A549 treated with AZD9567 at 1 μM for 4 hours (cell line): ENCODE results near the gene ACOT4. TPM values are rescaled to one million over a fixed set of nuclear protein-coding genes. Genes with fewer than 3 reads are reported as not detected.

Source experiments
- total RNA-seq: library from RNA; stranded (reverse); fragments of 200-300 nt; extraction: Qiagen RNA extraction; gene quantifications from 5 replicates; pipeline ENCODE4 v1.2.3, GENCODE V29; 2022; ENCODE audit not compliant: insufficient read depth

Gene ACOT4, protein sequence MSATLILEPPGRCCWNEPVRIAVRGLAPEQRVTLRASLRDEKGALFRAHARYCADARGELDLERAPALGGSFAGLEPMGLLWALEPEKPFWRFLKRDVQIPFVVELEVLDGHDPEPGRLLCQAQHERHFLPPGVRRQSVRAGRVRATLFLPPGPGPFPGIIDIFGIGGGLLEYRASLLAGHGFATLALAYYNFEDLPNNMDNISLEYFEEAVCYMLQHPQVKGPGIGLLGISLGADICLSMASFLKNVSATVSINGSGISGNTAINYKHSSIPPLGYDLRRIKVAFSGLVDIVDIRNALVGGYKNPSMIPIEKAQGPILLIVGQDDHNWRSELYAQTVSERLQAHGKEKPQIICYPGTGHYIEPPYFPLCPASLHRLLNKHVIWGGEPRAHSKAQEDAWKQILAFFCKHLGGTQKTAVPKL
- total RNA-seq = 1.7 to 2.8 TPM (median 1.8 TPM) in 5 replicates

DNA sequence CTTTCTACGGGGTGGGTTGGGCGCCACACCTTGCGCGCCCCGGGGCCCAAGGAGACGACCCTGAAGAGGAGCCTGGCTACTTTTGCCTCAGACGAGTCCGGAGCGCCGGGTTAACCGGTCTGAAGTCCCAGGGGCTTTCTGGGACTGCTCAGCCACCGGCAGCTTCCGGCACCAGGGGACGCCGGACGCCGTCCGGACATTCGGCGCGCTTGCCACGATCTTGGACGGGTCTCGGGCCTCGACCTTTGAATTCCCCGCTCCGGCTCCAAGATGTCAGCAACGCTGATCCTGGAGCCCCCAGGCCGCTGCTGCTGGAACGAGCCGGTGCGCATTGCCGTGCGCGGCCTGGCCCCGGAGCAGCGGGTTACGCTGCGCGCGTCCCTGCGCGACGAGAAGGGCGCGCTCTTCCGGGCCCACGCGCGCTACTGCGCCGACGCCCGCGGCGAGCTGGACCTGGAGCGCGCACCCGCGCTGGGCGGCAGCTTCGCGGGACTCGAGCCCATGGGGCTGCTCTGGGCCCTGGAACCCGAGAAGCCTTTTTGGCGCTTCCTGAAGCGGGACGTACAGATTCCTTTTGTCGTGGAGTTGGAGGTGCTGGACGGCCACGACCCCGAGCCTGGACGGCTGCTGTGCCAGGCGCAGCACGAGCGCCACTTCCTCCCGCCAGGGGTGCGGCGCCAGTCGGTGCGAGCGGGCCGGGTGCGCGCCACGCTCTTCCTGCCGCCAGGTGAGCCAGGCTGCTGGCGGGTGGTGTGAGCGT lies at the start of gene ACOT4:
TSS of gene ACOT4 (plus strand) at position 184 of the 760 bp plus-strand sequence. CDS start at position 271, 87 bp downstream.

DNA sequence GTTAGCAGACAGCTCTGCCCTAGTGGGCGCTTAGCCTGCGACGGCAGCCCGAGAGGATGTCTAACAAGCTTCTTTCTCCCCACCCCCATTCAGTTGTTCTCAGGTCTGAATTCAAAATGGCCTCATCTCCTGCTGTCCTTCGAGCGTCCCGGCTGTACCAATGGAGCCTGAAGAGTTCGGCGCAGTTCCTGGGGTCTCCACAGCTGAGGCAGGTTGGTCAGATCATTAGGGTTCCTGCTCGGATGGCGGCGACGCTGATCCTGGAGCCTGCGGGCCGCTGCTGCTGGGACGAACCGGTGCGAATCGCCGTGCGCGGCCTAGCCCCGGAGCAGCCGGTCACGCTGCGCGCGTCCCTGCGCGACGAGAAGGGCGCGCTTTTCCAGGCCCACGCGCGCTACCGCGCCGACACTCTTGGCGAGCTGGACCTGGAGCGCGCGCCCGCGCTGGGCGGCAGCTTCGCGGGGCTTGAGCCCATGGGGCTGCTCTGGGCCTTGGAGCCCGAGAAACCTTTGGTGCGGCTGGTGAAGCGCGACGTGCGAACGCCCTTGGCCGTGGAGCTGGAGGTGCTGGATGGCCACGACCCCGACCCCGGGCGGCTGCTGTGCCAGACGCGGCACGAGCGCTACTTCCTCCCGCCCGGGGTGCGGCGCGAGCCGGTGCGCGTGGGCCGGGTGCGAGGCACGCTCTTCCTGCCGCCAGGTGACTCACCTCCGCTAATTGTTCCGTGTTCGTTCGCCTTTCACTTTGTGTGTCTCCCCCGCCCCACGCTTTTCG lies 22.3 kb upstream of the ACOT4 start, which contains the start of gene ACOT2:
TSS of gene ACOT2 (plus strand) at position 29 of the 774 bp plus-strand sequence. CDS start at position 57, 28 bp downstream.

DNA sequence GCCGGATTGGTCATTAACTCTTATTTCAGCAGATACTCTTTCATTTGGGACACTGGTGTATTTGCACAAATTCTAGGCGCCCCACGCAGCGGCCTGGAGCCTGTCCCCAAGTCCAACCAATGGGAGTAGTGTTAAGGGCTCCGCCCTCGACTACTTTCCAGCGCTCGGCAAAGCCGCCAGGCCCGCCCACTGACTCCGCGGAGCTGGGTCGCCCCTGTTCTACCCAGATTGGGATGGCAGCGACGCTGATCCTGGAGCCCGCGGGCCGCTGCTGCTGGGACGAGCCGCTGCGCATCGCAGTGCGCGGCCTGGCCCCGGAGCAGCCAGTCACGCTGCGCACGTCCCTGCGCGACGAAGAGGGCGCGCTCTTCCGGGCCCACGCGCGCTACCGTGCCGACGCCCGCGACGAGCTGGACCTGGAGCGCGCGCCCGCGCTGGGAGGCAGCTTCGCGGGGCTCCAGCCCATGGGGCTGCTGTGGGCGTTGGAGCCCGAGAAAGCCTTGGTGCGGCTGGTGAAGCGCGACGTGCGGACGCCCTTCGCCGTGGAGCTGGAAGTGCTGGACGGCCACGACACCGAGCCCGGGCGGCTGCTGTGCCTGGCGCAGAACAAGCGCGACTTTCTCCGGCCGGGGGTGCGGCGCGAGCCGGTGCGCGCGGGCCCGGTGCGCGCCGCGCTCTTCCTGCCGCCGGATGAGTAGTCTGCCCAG lies 20.8 kb downstream of the ACOT4 start, which contains the start of gene ACOT6:
TSS of gene ACOT6 (plus strand) at position 179 of the 707 bp plus-strand sequence. CDS start at position 234, 55 bp downstream.

DNA sequence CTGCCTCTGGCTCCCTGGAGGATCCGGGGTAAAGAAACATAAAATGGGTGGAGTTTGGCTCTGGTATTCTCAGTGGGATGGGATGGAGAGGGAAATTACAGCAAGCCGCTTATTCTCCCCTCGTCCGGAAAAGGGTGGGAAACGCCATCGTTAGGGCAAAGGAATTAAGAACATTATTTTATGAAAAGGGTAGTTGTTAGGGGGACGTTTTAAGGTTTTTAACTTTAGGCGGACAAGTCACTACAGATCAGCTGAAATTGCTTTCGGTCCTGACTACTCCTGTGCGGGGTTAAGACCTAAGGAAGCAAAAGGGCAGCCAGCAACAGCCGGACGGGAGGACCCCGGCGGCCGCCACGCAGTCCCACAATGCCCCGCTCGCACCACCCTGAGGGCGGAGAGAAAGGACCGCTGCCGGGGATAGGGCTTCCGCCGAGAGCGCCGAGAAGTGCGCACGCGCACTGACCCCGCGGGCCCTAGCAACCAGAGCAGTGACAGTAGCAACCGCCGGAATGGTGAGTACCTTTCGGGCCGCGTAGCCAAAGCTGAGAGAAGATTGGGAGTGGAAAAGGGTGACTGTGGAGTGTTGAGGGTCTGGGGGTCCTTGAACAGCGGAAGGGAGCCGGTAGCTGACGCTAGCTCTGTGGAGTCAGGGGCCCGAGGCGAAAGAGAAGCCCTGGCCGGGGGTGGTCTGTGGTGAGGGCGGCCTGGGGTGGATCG lies 53.0 kb downstream of the ACOT4 start, which contains the start of gene DNAL1:
TSS of gene DNAL1 (plus strand) at position 456 of the 717 bp plus-strand sequence. CDS start at position 510, 54 bp downstream.

Other genes with a start within 250 kb of the ACOT4 start
- gene NUMB, start 133.3 kb upstream of the ACOT4 start, total RNA-seq = 38.3 to 43.6 TPM (median 42.2 TPM) in 5 replicates
- gene RIOX1, start 100.9 kb upstream of the ACOT4 start, total RNA-seq = 20.9 to 27.2 TPM (median 26.7 TPM) in 5 replicates
- gene ACOT1, start 54.7 kb upstream of the ACOT4 start, total RNA-seq = 7.3 to 8.3 TPM (median 7.7 TPM) in 5 replicates
- 0.02 to 0.07 TPM (median 0.05 TPM) in 3 of 5 replicates, not detected in the others for gene HEATR4, start 32.9 kb upstream of the ACOT4 start, total RNA-seq
- 49.1 to 51.9 TPM (median 51.3 TPM) in 5 replicates for gene ACOT2, start 22.7 kb upstream of the ACOT4 start, total RNA-seq
- not detected in 5 replicates for gene ACOT6, start 20.6 kb downstream of the ACOT4 start, total RNA-seq
- 8.8 to 10.9 TPM (median 9.0 TPM) in 5 replicates for gene DNAL1, start 53.1 kb downstream of the ACOT4 start, total RNA-seq
- 49.6 to 64.5 TPM (median 61.7 TPM) in 5 replicates for gene PNMA1, start 122.5 kb downstream of the ACOT4 start, total RNA-seq